CD4-positive, alpha-beta T cell treated with Interleukin-6 at 100 ng/mL for 8 hours (primary cell): ENCODE measurements around the gene PRPF19.

ENCODE experiments used
- DNase-seq: peaks from one replicate; pipeline ENCODE4 v3.0.0-alpha.2; 2020; ENCODE audit warnings: mixed read lengths, low spot score

The PRPF19 gene

GRCh38 chr11:60857378-60858232 lies 48.8 kb downstream of the PRPF19 start:
- DNase-seq = no peak

GRCh38 chr11:60855726-60856633 lies 50.4 kb downstream of the PRPF19 start, which contains the start of gene PTGDR2:
Gene PTGDR2 (minus strand): TSS chr11:60855950. CDS start chr11:60853722, 2,228 bp downstream.
- no peak for DNase-seq

- no peak for DNase-seq
Measured at GRCh38 chr11:60854847-60855725, 51.3 kb downstream of the PRPF19 start.

GRCh38 chr11:60854140-60854846 lies 52.1 kb downstream of the PRPF19 start:
- no peak for DNase-seq

- DNase-seq = no peak
Measured at GRCh38 chr11:60852982-60853950, 53.1 kb downstream of the PRPF19 start.

GRCh38 chr11:60852117-60852981 lies 54.0 kb downstream of the PRPF19 start:
- no peak for DNase-seq

- DNase-seq = no peak
Measured at GRCh38 chr11:60851327-60852104, 54.9 kb downstream of the PRPF19 start.

- no peak for DNase-seq
Measured at GRCh38 chr11:60849641-60850520, 56.5 kb downstream of the PRPF19 start.

GRCh38 chr11:60848714-60849151 lies 57.7 kb downstream of the PRPF19 start:
- no peak for DNase-seq

- DNase-seq = no peak
Measured at GRCh38 chr11:60847896-60848295, 58.5 kb downstream of the PRPF19 start.

GRCh38 chr11:60847281-60847680 lies 59.1 kb downstream of the PRPF19 start:
- DNase-seq = no peak

GRCh38 chr11:60845338-60845737 lies 61.0 kb downstream of the PRPF19 start:
- DNase-seq = no peak

- DNase-seq = no peak
Measured at GRCh38 chr11:60844870-60845221, 61.5 kb downstream of the PRPF19 start.

GRCh38 chr11:60844045-60844869 lies 62.1 kb downstream of the PRPF19 start:
- DNase-seq = no peak

GRCh38 chr11:60842668-60843600 lies 63.5 kb downstream of the PRPF19 start:
- DNase-seq = no peak
